H1 (cell line): ENCODE data around the gene CMSS1. TPM values are rescaled to one million over a fixed set of nuclear protein-coding genes. Genes with fewer than 3 reads are reported as not detected.

Experiments
- MAFK ChIP-seq: IDR thresholded peaks from 2 replicates; pipeline ENCODE4 v1.6.1; 2012; ENCODE audit warnings: low read depth, mild to moderate bottlenecking, improper control_type of control experiment, low read length
- polyA plus RNA-seq, 7 experiments: library from polyadenylated mRNA; depleted of rRNA in 3 of 7; stranded (reverse) in 5 of 7; unstranded in 2 of 7; fragments of >200 nt in 5 of 7; fragments of 200-250 nt in 2 of 7; gene quantifications; 1 replicate in 5 of 7; 2 replicates in 1 of 7; 4 replicates in 1 of 7; pipeline versions ENCODE4 v1.2.1 to v1.2.3, GENCODE V29; 2011 to 2013; ENCODE audit warnings: missing spikeins in 2 of 7, mixed read lengths in 2 of 7
- total RNA-seq: library from RNA; stranded (reverse); fragmentation: NEBNext Ultra II Directional; extraction: Animal tissue kit (Norgen Biotek cat#: 25700); gene quantifications from 2 replicates; pipeline ENCODE4 v1.2.1, GENCODE V29; 2021

The CMSS1 gene
- total and polyA plus RNA-seq, 2 of the 8 experiments (the other 6 are each of a cell fraction or from before 2014, with no cell fraction given): 15.2 to 75.1 TPM

GRCh38 chr3:100083209-100083608 is 265.5 kb downstream of the CMSS1 start (continued):
- TF ChIP-seq MAFK: no peak
- TF ChIP-seq, all 59 proteins: peak for 0
